ENCODE measurements around the gene UBASH3B. TPM values are rescaled to one million over a fixed set of nuclear protein-coding genes. Genes with fewer than 3 reads are reported as not detected.

The UBASH3B gene
- total and polyA plus RNA-seq, 2 of the 13 experiments (the other 11 are each of a cell fraction or from before 2014, with no cell fraction given) = 4.4 to 7.6 TPM

DNA sequence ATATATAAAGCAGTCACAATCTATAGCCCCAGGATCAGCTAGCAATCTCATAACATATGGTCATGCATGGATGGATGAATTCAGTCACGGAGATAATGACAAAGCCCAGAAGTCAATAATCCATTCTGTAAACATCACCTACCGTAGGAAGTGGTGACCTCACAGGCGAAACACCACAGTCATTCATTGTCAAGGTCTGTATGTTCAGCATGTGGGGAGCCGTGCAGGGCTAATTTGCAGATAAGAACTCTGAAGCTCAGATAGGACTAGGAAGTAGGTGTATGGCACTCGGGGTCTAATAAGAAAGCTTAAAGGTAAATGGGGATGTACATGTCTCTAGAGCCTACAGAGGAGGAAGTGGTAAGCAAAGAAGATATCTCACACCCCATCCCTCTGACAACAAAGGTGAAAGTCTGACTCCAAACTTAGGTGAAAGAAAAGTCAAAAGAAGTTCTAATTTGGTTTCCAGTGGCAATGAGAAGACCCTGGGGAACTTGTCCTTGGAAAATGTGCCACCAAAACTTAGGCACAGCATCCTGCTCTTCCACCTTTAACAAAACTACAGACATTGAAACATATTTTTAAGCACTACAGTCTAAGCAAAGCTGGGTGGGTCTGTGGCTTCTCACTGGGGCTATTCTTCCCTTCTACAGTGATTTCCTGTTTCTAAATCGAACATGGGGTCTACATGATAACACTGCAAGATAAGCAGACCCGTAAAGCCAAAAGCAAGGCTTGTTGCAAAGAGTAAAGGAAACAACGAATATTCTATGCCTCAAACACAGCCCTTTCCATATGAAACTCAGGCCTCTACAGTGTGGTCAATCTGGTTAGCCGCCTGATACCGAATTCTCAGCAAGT lies 188.0 kb downstream of the UBASH3B start (continued):
- TF ChIP-seq NFAT5 (CRISPR knock-in tag; IDR thresholded peaks at IDR 0.05) = no peak
- peak; percentile 57 for TF ChIP-seq SAP130 (CRISPR knock-in tag; IDR thresholded peaks at IDR 0.05; ENCODE audit: low read depth)
- no peak for TF ChIP-seq ZNF232 (CRISPR knock-in tag; IDR thresholded peaks at IDR 0.05; ENCODE audit: borderline replicate concordance)
- TF ChIP-seq ZNF124 (CRISPR knock-in tag; IDR thresholded peaks at IDR 0.05) = no peak
- TF ChIP-seq TEF (CRISPR knock-in tag; IDR thresholded peaks at IDR 0.05) = no peak
- peak; percentile 40 for TF ChIP-seq TEAD3 (CRISPR knock-in tag; optimal IDR thresholded peaks at IDR 0.05; ENCODE audit: borderline replicate concordance)
- TF ChIP-seq ZNF576 (CRISPR knock-in tag; IDR thresholded peaks at IDR 0.05) = no peak
- 0 out of 2 replicates have a peak, but pooled peaks have one; percentile 7 for TF ChIP-seq GATAD1 (CRISPR knock-in tag; IDR thresholded peaks at IDR 0.05)
- no peak for TF ChIP-seq GFI1 (CRISPR knock-in tag; IDR thresholded peaks at IDR 0.05; ENCODE audit: borderline replicate concordance)
- peak; percentile 59; the same call in 1 of the 2 replicates for TF ChIP-seq ETV5 (CRISPR knock-in tag; IDR thresholded peaks at IDR 0.05; ENCODE audit: borderline replicate concordance)
- TF ChIP-seq ZNF430 (CRISPR knock-in tag; IDR thresholded peaks at IDR 0.05) = no peak
- TF ChIP-seq HINFP (CRISPR knock-in tag; IDR thresholded peaks at IDR 0.05; ENCODE audit: low read depth) = no peak
- no peak for TF ChIP-seq CREB3 (CRISPR knock-in tag; IDR thresholded peaks at IDR 0.05)
- TF ChIP-seq ZNF12 (CRISPR knock-in tag; IDR thresholded peaks at IDR 0.05) = peak; percentile 27; the same call in 1 of the 2 replicates
- TF ChIP-seq, protein P1, sequence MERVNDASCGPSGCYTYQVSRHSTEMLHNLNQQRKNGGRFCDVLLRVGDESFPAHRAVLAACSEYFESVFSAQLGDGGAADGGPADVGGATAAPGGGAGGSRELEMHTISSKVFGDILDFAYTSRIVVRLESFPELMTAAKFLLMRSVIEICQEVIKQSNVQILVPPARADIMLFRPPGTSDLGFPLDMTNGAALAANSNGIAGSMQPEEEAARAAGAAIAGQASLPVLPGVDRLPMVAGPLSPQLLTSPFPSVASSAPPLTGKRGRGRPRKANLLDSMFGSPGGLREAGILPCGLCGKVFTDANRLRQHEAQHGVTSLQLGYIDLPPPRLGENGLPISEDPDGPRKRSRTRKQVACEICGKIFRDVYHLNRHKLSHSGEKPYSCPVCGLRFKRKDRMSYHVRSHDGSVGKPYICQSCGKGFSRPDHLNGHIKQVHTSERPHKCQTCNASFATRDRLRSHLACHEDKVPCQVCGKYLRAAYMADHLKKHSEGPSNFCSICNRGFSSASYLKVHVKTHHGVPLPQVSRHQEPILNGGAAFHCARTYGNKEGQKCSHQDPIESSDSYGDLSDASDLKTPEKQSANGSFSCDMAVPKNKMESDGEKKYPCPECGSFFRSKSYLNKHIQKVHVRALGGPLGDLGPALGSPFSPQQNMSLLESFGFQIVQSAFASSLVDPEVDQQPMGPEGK (CRISPR knock-in tag; IDR thresholded peaks at IDR 0.05) = 0 out of 2 replicates have a peak, but pooled peaks have one; percentile 25
- TF ChIP-seq, protein P2, sequence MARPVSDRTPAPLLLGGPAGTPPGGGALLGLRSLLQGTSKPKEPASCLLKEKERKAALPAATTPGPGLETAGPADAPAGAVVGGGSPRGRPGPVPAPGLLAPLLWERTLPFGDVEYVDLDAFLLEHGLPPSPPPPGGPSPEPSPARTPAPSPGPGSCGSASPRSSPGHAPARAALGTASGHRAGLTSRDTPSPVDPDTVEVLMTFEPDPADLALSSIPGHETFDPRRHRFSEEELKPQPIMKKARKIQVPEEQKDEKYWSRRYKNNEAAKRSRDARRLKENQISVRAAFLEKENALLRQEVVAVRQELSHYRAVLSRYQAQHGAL (CRISPR knock-in tag; IDR thresholded peaks at IDR 0.05; ENCODE audit: not compliant biosample characterization) = no peak
- no peak for TF ChIP-seq ZNF678 (CRISPR knock-in tag; IDR thresholded peaks at IDR 0.05)

All from HepG2 (cell line).